CD4-positive, alpha-beta T cell treated with Interleukin-2 at 100 ng/mL for 4 hours (primary cell): ENCODE results near the gene UQCC2.

Experiments
- DNase-seq: peaks from one replicate; pipeline ENCODE4 v3.0.0-alpha.2; 2020; ENCODE audit warnings: low spot score

UQCC2 gene

GRCh38 chr6:33654831-33655554 lies 56.5 kb downstream of the UQCC2 start:
- no peak for DNase-seq

GRCh38 chr6:33652002-33652401 lies 59.5 kb downstream of the UQCC2 start:
- no peak for DNase-seq

- DNase-seq, result no peak
Observed at GRCh38 chr6:33651403-33651802, 60.1 kb downstream of the UQCC2 start.
